Astrocyte (in vitro differentiated cells and primary cell): ENCODE results near the gene HPS3.

Source experiments
- EZH2 ChIP-seq: IDR thresholded peaks from 2 replicates; pipeline ENCODE4 v1.6.1; 2012; ENCODE audit warnings: mild to moderate bottlenecking, low read length, inconsistent platforms; ENCODE audit not compliant: insufficient read depth
- TF ChIP-seq, protein P1 (sequence below): IDR thresholded peaks from 2 replicates; pipeline ENCODE4 v1.5.1; 2011; ENCODE audit warnings: low read depth, mild to moderate bottlenecking, inconsistent platforms, low read length, moderate library complexity; ENCODE audit not compliant: insufficient read depth

DNA sequence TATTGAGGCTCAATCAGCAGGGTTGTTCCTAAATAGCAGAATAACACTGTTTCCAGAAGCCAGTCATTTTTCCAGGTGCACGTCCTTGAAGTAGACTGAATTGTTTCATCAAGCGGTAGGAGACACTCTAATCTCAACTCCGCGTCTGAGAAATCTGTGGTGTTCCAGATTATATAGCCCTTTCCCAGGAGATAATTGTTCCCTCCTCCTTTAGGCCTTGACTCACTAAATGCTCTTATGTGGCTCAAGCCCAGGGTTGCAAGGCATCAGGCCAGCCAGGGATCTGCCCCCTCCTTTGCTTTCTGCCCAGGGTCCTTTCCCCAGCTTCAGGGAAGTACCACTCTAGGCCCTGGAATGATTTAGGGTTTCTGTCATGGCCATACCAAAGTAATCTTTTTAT is 37.5 kb upstream of the HPS3 start:
- no peak for TF ChIP-seq EZH2
- TF ChIP-seq, protein P1, sequence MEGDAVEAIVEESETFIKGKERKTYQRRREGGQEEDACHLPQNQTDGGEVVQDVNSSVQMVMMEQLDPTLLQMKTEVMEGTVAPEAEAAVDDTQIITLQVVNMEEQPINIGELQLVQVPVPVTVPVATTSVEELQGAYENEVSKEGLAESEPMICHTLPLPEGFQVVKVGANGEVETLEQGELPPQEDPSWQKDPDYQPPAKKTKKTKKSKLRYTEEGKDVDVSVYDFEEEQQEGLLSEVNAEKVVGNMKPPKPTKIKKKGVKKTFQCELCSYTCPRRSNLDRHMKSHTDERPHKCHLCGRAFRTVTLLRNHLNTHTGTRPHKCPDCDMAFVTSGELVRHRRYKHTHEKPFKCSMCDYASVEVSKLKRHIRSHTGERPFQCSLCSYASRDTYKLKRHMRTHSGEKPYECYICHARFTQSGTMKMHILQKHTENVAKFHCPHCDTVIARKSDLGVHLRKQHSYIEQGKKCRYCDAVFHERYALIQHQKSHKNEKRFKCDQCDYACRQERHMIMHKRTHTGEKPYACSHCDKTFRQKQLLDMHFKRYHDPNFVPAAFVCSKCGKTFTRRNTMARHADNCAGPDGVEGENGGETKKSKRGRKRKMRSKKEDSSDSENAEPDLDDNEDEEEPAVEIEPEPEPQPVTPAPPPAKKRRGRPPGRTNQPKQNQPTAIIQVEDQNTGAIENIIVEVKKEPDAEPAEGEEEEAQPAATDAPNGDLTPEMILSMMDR = no peak
